ENCODE data around the gene CCDC102A. TPM values are rescaled to one million over a fixed set of nuclear protein-coding genes. Genes with fewer than 3 reads are reported as not detected.
A peak's percentile ranks its signal among the peaks of the same experiment; 100 is the strongest.

CCDC102A gene
- total and polyA plus RNA-seq, 10 of the 15 experiments (the other 5 are each of a cell fraction or from before 2014, with no cell fraction given): 0.03 to 5.9 (median 2.4) TPM

- TF ChIP-seq TCF12 (IDR thresholded peaks at IDR 0.05; ENCODE audit: low read depth, low read length) (no peak), TCF7 (IDR thresholded peaks at IDR 0.05; ENCODE audit: borderline replicate concordance) (no peak), FOS (IDR thresholded peaks at IDR 0.05; ENCODE audit: borderline replicate concordance, extremely low read depth, insufficient read length) (no peak), SPI1 (IDR thresholded peaks at IDR 0.05; ENCODE audit: borderline replicate concordance, insufficient read depth, low read depth, low read length) (no peak), GABPA (IDR thresholded peaks at IDR 0.05; ENCODE audit: low read depth) (no peak), HCFC1 (IDR thresholded peaks at IDR 0.05; ENCODE audit: low read length) (no peak), CHD1 (IDR thresholded peaks at IDR 0.05; ENCODE audit: low read depth, low read length) (no peak), REST (IDR thresholded peaks at IDR 0.05; ENCODE audit: low read depth, low read length) (no peak), SREBF1 (IDR thresholded peaks at IDR 0.05; ENCODE audit: low read length) (peak; percentile 59; the same call in 1 of the 2 replicates), HDGF (IDR thresholded peaks at IDR 0.05) (0 out of 2 replicates have a peak, but pooled peaks have one; percentile 77), NR2C2 (IDR thresholded peaks at IDR 0.05; ENCODE audit: borderline replicate concordance, control insufficient read depth, insufficient read length, low read depth) (no peak), NFIC (IDR thresholded peaks at IDR 0.05; ENCODE audit: low read depth, low read length) (no peak), WRNIP1 (IDR thresholded peaks at IDR 0.05; ENCODE audit: borderline replicate concordance, low read depth, low read length) (no peak), CEBPZ (IDR thresholded peaks at IDR 0.05; ENCODE audit: low read depth, low read length) (no peak), PBX3 (IDR thresholded peaks at IDR 0.05; ENCODE audit: insufficient replicate concordance, low read depth, low read length) (no peak), ZNF207 (IDR thresholded peaks at IDR 0.05; ENCODE audit: borderline replicate concordance) (no peak), IRF4 (IDR thresholded peaks at IDR 0.05; ENCODE audit: low read depth, low read length) (peak; percentile 73; the same call in 1 of the 2 replicates), ZNF217 (IDR thresholded peaks at IDR 0.05) (peak; percentile 86), E2F4 (IDR thresholded peaks at IDR 0.05; ENCODE audit: low read depth, low read length) (no peak), TCF3 (IDR thresholded peaks at IDR 0.05; ENCODE audit: borderline replicate concordance, insufficient read depth, low read depth, low read length) (0 out of 2 replicates have a peak, but pooled peaks have one; percentile 19), RB1 (IDR thresholded peaks at IDR 0.05; ENCODE audit: borderline replicate concordance) (no peak), IKZF1 (conservative IDR thresholded peaks at IDR 0.05) (peak; percentile 64)
Measured at GRCh38 chr16:57539072-57539796, 2.9 kb upstream of the CCDC102A start (continued).

All from GM12878 (cell line).